H1 (cell line): ENCODE results near the gene FGD5.

Experiments
- CTCF ChIP-seq, 3 experiments: IDR thresholded peaks; 1 replicate in 2 of 3; 2 replicates in 1 of 3; pipeline versions ENCODE4 v1.5.1 to v1.6.1; 2011; ENCODE audit warnings: low read length in 3 of 3, mild to moderate bottlenecking in 3 of 3, inconsistent platforms in 2 of 3, low read depth in 1 of 3, moderate library complexity in 1 of 3; ENCODE audit not compliant: insufficient read depth in 1 of 3; ENCODE audit errors: control extremely low read depth in 1 of 3
- POLR2AphosphoS5 ChIP-seq: IDR thresholded peaks from 2 replicates; pipeline ENCODE4 v1.6.1; 2011; ENCODE audit warnings: low read depth, low read length
- SP4 ChIP-seq: IDR thresholded peaks from 2 replicates; pipeline ENCODE4 v1.6.1; 2012; ENCODE audit warnings: low read length, inconsistent platforms
- TAF1 ChIP-seq: IDR thresholded peaks from 2 replicates; pipeline ENCODE4 v1.6.1; 2011; ENCODE audit warnings: mild to moderate bottlenecking, low read depth, low read length
- USF2 ChIP-seq: IDR thresholded peaks from 2 replicates; pipeline ENCODE4 v1.6.1; 2011; ENCODE audit warnings: low read length, improper control_type of control experiment

- no peak for TF ChIP-seq USF2
- TF ChIP-seq CTCF (IDR thresholded peaks at IDR 0.05; ENCODE audit: control extremely low read depth in 1 of 3, insufficient read depth in 1 of 3, low read depth in 1 of 3, low read length in 3 of 3), result no peak
- TF ChIP-seq TAF1, result no peak
- no peak for TF ChIP-seq SP4
- TF ChIP-seq POLR2AphosphoS5, result no peak
Measured at GRCh38 chr3:14801031-14801430, 17.7 kb upstream of the FGD5 start.
